Measurements from ENCODE around the gene ELANE.
"Not testable (repeated sequence)": the region's sequence is repeated elsewhere in the genome, so short reads cannot be mapped to it uniquely, and the experiment has no call there.

ELANE gene

GRCh38 chr19:890831-891230 lies 38.7 kb downstream of the ELANE start:
- Histone ChIP-seq H3K27ac (ENCODE audit: low read depth, low read length) (no peak overlapping the region), H3K4me1 (ENCODE audit: control insufficient read depth in 1 of 2, insufficient read depth in 2 of 2, low read length in 2 of 2) (peaks cover 4 to 5% of the 10 kb centered on the region in 2 donors), H3K27me3 (ENCODE audit: control insufficient read depth in 1 of 2, insufficient read depth in 2 of 2, low read length in 2 of 2) (no peaks in the 10 kb centered on the region), H3K9me3 (ENCODE audit: control insufficient read depth in 1 of 2, low read length in 2 of 2) (no peaks in the 10 kb centered on the region), H3K9ac (ENCODE audit: low read depth in 1 of 2, low read length in 2 of 2) (no peak overlapping the region), H3K36me3 (ENCODE audit: control insufficient read depth in 1 of 2, insufficient read depth in 2 of 2, low read length in 2 of 2) (peaks cover 12 to 39% of the 10 kb centered on the region in 2 donors), H3K4me3 (ENCODE audit: low read depth in 1 of 2, low read length in 2 of 2) (no peak overlapping the region)

- H3K9me3 ChIP-seq (ENCODE audit: control insufficient read depth in 1 of 2, low read length in 2 of 2); H3K27ac ChIP-seq (ENCODE audit: low read depth, low read length); H3K4me1 ChIP-seq (ENCODE audit: control insufficient read depth in 1 of 2, insufficient read depth in 2 of 2, low read length in 2 of 2); H3K27me3 ChIP-seq (ENCODE audit: control insufficient read depth in 1 of 2, insufficient read depth in 2 of 2, low read length in 2 of 2): not testable (repeated sequence)
- Histone ChIP-seq H3K4me3 (ENCODE audit: low read depth in 1 of 2, low read length in 2 of 2) (peak overlapping the region; percentile 83 to 84), H3K9ac (ENCODE audit: low read depth in 1 of 2, low read length in 2 of 2) (peak overlapping the region; percentile 57 to 92), H3K36me3 (ENCODE audit: control insufficient read depth in 1 of 2, insufficient read depth in 2 of 2, low read length in 2 of 2) (peaks cover 8 to 31% of the 10 kb centered on the region in 2 donors)
These were observed 39.5 kb downstream of the ELANE start for GRCh38 chr19:891421-892200.

- peak overlapping the region; percentile 58 for H3K27ac ChIP-seq (ENCODE audit: low read depth, low read length)
These were observed 40.3 kb downstream of the ELANE start for GRCh38 chr19:892243-892893.

GRCh38 chr19:892894-893689 lies 41.0 kb downstream of the ELANE start, which contains the start of the genes MED16 and RNU6-9:
MED16 (minus strand) TSS chr19:893187; CDS start chr19:891131, 2,056 bp downstream.
RNU6-9 (plus strand) TSS chr19:893484.
- H3K4me1 ChIP-seq (ENCODE audit: control insufficient read depth in 1 of 2, insufficient read depth in 2 of 2, low read length in 2 of 2), result peaks cover 4 to 5% of the 10 kb centered on the region in 2 donors
- H3K27me3 ChIP-seq (ENCODE audit: control insufficient read depth in 1 of 2, insufficient read depth in 2 of 2, low read length in 2 of 2), result no peaks in the 10 kb centered on the region
- no peaks in the 10 kb centered on the region for H3K9me3 ChIP-seq (ENCODE audit: control insufficient read depth in 1 of 2, low read length in 2 of 2)
- H3K9ac ChIP-seq (ENCODE audit: low read depth in 1 of 2, low read length in 2 of 2), result peak within 1 kb of the TSS; percentile 81 to 92
- H3K27ac ChIP-seq (ENCODE audit: low read depth, low read length), result peak within 1 kb of the TSS; percentile 90
- H3K36me3 ChIP-seq (ENCODE audit: control insufficient read depth in 1 of 2, insufficient read depth in 2 of 2, low read length in 2 of 2), result peaks cover 8 to 32% of the 10 kb centered on the region in 2 donors
- peak within 1 kb of the TSS; percentile 83 to 84 for H3K4me3 ChIP-seq (ENCODE audit: low read depth in 1 of 2, low read length in 2 of 2)

More at GRCh38 chr19:892243-892893, 40.3 kb downstream of the ELANE start:
- Histone ChIP-seq H3K27me3 (ENCODE audit: control insufficient read depth in 1 of 2, insufficient read depth in 2 of 2, low read length in 2 of 2) (no peaks in the 10 kb centered on the region), H3K9me3 (ENCODE audit: control insufficient read depth in 1 of 2, low read length in 2 of 2) (no peaks in the 10 kb centered on the region), H3K4me3 (ENCODE audit: low read depth in 1 of 2, low read length in 2 of 2) (peak overlapping the region; percentile 83 to 84), H3K4me1 (ENCODE audit: control insufficient read depth in 1 of 2, insufficient read depth in 2 of 2, low read length in 2 of 2) (peaks cover 4 to 5% of the 10 kb centered on the region in 2 donors), H3K9ac (ENCODE audit: low read depth in 1 of 2, low read length in 2 of 2) (peak overlapping the region; percentile 57 to 92), H3K36me3 (ENCODE audit: control insufficient read depth in 1 of 2, insufficient read depth in 2 of 2, low read length in 2 of 2) (peaks cover 8 to 33% of the 10 kb centered on the region in 2 donors)

GRCh38 chr19:896434-896833 lies 44.3 kb downstream of the ELANE start:
- no peak overlapping the region for H3K27ac ChIP-seq (ENCODE audit: low read depth, low read length)

GRCh38 chr19:896999-897398 lies 44.9 kb downstream of the ELANE start:
- H3K9ac ChIP-seq (ENCODE audit: low read depth in 1 of 2, low read length in 2 of 2), result no peak overlapping the region
- H3K27ac ChIP-seq (ENCODE audit: low read depth, low read length), result no peak overlapping the region
- H3K4me1 ChIP-seq (ENCODE audit: control insufficient read depth in 1 of 2, insufficient read depth in 2 of 2, low read length in 2 of 2), result peaks cover 3% of the 10 kb centered on the region in 2 donors
- H3K4me3 ChIP-seq (ENCODE audit: low read depth in 1 of 2, low read length in 2 of 2), result no peak overlapping the region
- H3K36me3 ChIP-seq (ENCODE audit: control insufficient read depth in 1 of 2, insufficient read depth in 2 of 2, low read length in 2 of 2), result peaks cover 3 to 23% of the 10 kb centered on the region in 2 donors
- H3K27me3 ChIP-seq (ENCODE audit: control insufficient read depth in 1 of 2, insufficient read depth in 2 of 2, low read length in 2 of 2), result no peaks in the 10 kb centered on the region
- no peaks in the 10 kb centered on the region for H3K9me3 ChIP-seq (ENCODE audit: control insufficient read depth in 1 of 2, low read length in 2 of 2)

More at GRCh38 chr19:896434-896833, 44.3 kb downstream of the ELANE start:
- no peak overlapping the region for H3K9ac ChIP-seq (ENCODE audit: low read depth in 1 of 2, low read length in 2 of 2)
- H3K9me3 ChIP-seq (ENCODE audit: control insufficient read depth in 1 of 2, low read length in 2 of 2), result no peaks in the 10 kb centered on the region
- peaks cover 4 to 5% of the 10 kb centered on the region in 2 donors for H3K4me1 ChIP-seq (ENCODE audit: control insufficient read depth in 1 of 2, insufficient read depth in 2 of 2, low read length in 2 of 2)
- H3K36me3 ChIP-seq (ENCODE audit: control insufficient read depth in 1 of 2, insufficient read depth in 2 of 2, low read length in 2 of 2), result peaks cover 0 to 22% of the 10 kb centered on the region in 2 donors
- H3K27me3 ChIP-seq (ENCODE audit: control insufficient read depth in 1 of 2, insufficient read depth in 2 of 2, low read length in 2 of 2), result no peaks in the 10 kb centered on the region
- no peak overlapping the region for H3K4me3 ChIP-seq (ENCODE audit: low read depth in 1 of 2, low read length in 2 of 2)

- Histone ChIP-seq H3K4me1 (ENCODE audit: control insufficient read depth in 1 of 2, insufficient read depth in 2 of 2, low read length in 2 of 2) (no peaks in the 10 kb centered on the region), H3K27ac (ENCODE audit: low read depth, low read length) (no peak overlapping the region), H3K9ac (ENCODE audit: low read depth in 1 of 2, low read length in 2 of 2) (no peak overlapping the region), H3K9me3 (ENCODE audit: control insufficient read depth in 1 of 2, low read length in 2 of 2) (no peaks in the 10 kb centered on the region), H3K27me3 (ENCODE audit: control insufficient read depth in 1 of 2, insufficient read depth in 2 of 2, low read length in 2 of 2) (no peaks in the 10 kb centered on the region), H3K36me3 (ENCODE audit: control insufficient read depth in 1 of 2, insufficient read depth in 2 of 2, low read length in 2 of 2) (peaks cover 3 to 23% of the 10 kb centered on the region in 2 donors), H3K4me3 (ENCODE audit: low read depth in 1 of 2, low read length in 2 of 2) (no peak overlapping the region)
These were observed 45.4 kb downstream of the ELANE start for GRCh38 chr19:897442-898039.

- Histone ChIP-seq H3K4me1 (ENCODE audit: control insufficient read depth in 1 of 2, insufficient read depth in 2 of 2, low read length in 2 of 2) (no peaks in the 10 kb centered on the region), H3K9ac (ENCODE audit: low read depth in 1 of 2, low read length in 2 of 2) (no peak overlapping the region), H3K27ac (ENCODE audit: low read depth, low read length) (no peak overlapping the region), H3K27me3 (ENCODE audit: control insufficient read depth in 1 of 2, insufficient read depth in 2 of 2, low read length in 2 of 2) (no peaks in the 10 kb centered on the region), H3K9me3 (ENCODE audit: control insufficient read depth in 1 of 2, low read length in 2 of 2) (no peaks in the 10 kb centered on the region), H3K36me3 (ENCODE audit: control insufficient read depth in 1 of 2, insufficient read depth in 2 of 2, low read length in 2 of 2) (peaks cover 3 to 23% of the 10 kb centered on the region in 2 donors), H3K4me3 (ENCODE audit: low read depth in 1 of 2, low read length in 2 of 2) (no peak overlapping the region)
These were observed 46.6 kb downstream of the ELANE start for GRCh38 chr19:898663-899062.

GRCh38 chr19:899336-900042 lies 47.4 kb downstream of the ELANE start:
- Histone ChIP-seq H3K36me3 (ENCODE audit: control insufficient read depth in 1 of 2, insufficient read depth in 2 of 2, low read length in 2 of 2) (peaks cover 3 to 23% of the 10 kb centered on the region in 2 donors), H3K27me3 (ENCODE audit: control insufficient read depth in 1 of 2, insufficient read depth in 2 of 2, low read length in 2 of 2) (no peaks in the 10 kb centered on the region), H3K9me3 (ENCODE audit: control insufficient read depth in 1 of 2, low read length in 2 of 2) (no peaks in the 10 kb centered on the region), H3K27ac (ENCODE audit: low read depth, low read length) (no peak overlapping the region), H3K9ac (ENCODE audit: low read depth in 1 of 2, low read length in 2 of 2) (no peak overlapping the region), H3K4me3 (ENCODE audit: low read depth in 1 of 2, low read length in 2 of 2) (no peak overlapping the region), H3K4me1 (ENCODE audit: control insufficient read depth in 1 of 2, insufficient read depth in 2 of 2, low read length in 2 of 2) (no peaks in the 10 kb centered on the region)

All from duodenal mucosa (tissue), 2 donors.